H1 (cell line): ENCODE results near the gene TMEM79. TPM values are rescaled to one million over a fixed set of nuclear protein-coding genes. Genes with fewer than 3 reads are reported as not detected.

Source experiments
- CTCF ChIA-PET: fragments of 300-600 bp; sonication (Branson Sonifier 250); formaldehyde crosslinking; loops from one replicate; lab custom pipeline; 2021; ENCODE audit not compliant: partially characterized antibody; lab: Charles Lee
- POLR2A ChIA-PET: fragments of 300-600 bp; sonication (Branson Sonifier 250); formaldehyde crosslinking; loops from one replicate; lab custom pipeline; 2021; ENCODE audit warnings: inconsistent platforms; ENCODE audit not compliant: partially characterized antibody; lab: Charles Lee
- DNase-seq, 2 experiments: peaks; one replicate each; pipeline versions ENCODE4 v3.0.0 to v3.0.0-alpha.2; 2010 to 2022; ENCODE audit warnings: low spot score in 2 of 2, low read depth in 1 of 2, mixed read lengths in 1 of 2
- FAIRE-seq: peaks from 2 replicates; lab custom pipeline; 2011; peaks lifted over from hg19 to GRCh38; lab: Jason Lieb, UNC
- H2AFZ ChIP-seq: 2 replicates; pipeline ENCODE4 v1.8.1; 2012; ENCODE audit warnings: low read length, inconsistent platforms
- H2AK5ac ChIP-seq: 2 replicates; pipeline ENCODE4 v1.6.1; 2013; ENCODE audit warnings: low read depth, low read length
- H2BK120ac ChIP-seq: replicated peaks from 2 replicates; pipeline ENCODE3; 2013; ENCODE audit warnings: low read depth, low read length, inconsistent platforms
- H2BK12ac ChIP-seq: 2 replicates; pipeline ENCODE4 v1.6.1; 2013; ENCODE audit warnings: low read depth, low read length
- H2BK15ac ChIP-seq: 2 replicates; pipeline ENCODE4 v1.6.1; 2013; ENCODE audit warnings: low read length
- H2BK20ac ChIP-seq: 2 replicates; pipeline ENCODE4 v1.6.1; 2013; ENCODE audit warnings: low read length
- H2BK5ac ChIP-seq: 2 replicates; pipeline ENCODE4 v1.6.1; 2013; ENCODE audit warnings: low read depth, low read length
- H3K14ac ChIP-seq: 2 replicates; pipeline ENCODE4 v1.6.1; 2013; ENCODE audit warnings: inconsistent platforms; ENCODE audit not compliant: insufficient read length
- H3K18ac ChIP-seq: 2 replicates; pipeline ENCODE4 v1.6.1; 2013; ENCODE audit warnings: low read length; ENCODE audit errors: extremely low read depth
- H3K23ac ChIP-seq: 2 replicates; pipeline ENCODE4 v1.6.1; 2013; ENCODE audit warnings: inconsistent platforms; ENCODE audit not compliant: insufficient read length
- H3K23me2 ChIP-seq: 2 replicates; pipeline ENCODE4 v1.6.1; 2013; ENCODE audit warnings: low read depth, low read length
- H3K27ac ChIP-seq: 2 replicates; pipeline ENCODE4 v1.6.1; 2011; ENCODE audit warnings: low read depth, low read length, inconsistent platforms
- H3K27me3 ChIP-seq, 4 experiments: replicated peaks in 1 of 4; 1 replicate in 1 of 4; 2 replicates in 3 of 4; pipeline versions ENCODE4 v1.6.1 to v1.8.1; 2011 to 2013; ENCODE audit warnings: low read length in 3 of 4, mild to moderate bottlenecking in 3 of 4, inconsistent platforms in 2 of 4, mixed read lengths in 2 of 4, moderate library complexity in 1 of 4; ENCODE audit not compliant: control insufficient read depth in 3 of 4, insufficient read depth in 3 of 4; ENCODE audit errors: extremely low read depth in 1 of 4
- H3K36me3 ChIP-seq, 4 experiments: 2 replicates each; pipeline versions ENCODE4 v1.6.1 to v1.8.1; 2011 to 2013; ENCODE audit warnings: mild to moderate bottlenecking in 4 of 4, low read length in 3 of 4, moderate library complexity in 2 of 4, control low read depth in 1 of 4, inconsistent platforms in 1 of 4; ENCODE audit not compliant: insufficient read depth in 4 of 4, control insufficient read depth in 2 of 4
- H3K4ac ChIP-seq: replicated peaks from 2 replicates; pipeline ENCODE3; 2013; ENCODE audit warnings: low read length, low read depth, mixed read lengths, inconsistent platforms; ENCODE audit not compliant: insufficient read length
- H3K4me1 ChIP-seq, 4 experiments: replicated peaks in 1 of 4; 1 replicate in 1 of 4; 2 replicates in 3 of 4; pipeline versions ENCODE4 v1.6.1 to v1.8.1; 2011 to 2013; ENCODE audit warnings: low read length in 3 of 4, inconsistent platforms in 2 of 4, mixed read lengths in 1 of 4; ENCODE audit not compliant: insufficient read depth in 4 of 4, control insufficient read depth in 3 of 4
- H3K4me2 ChIP-seq, 2 experiments: 2 replicates each; pipeline versions ENCODE4 v1.6.1 to v1.8.1; 2011 to 2013; ENCODE audit warnings: low read depth in 2 of 2, low read length in 2 of 2, control low read depth in 1 of 2, inconsistent platforms in 1 of 2, mild to moderate bottlenecking in 1 of 2; ENCODE audit not compliant: insufficient read depth in 1 of 2
- H3K4me3 ChIP-seq, 4 experiments: fragments of 200-600, 300-600 bp in 1 of 4; sonication (generic), shearing (Covaris generic), sonication (Bioruptor Twin) in 1 of 4; 2 replicates each; pipeline versions ENCODE4 v1.5.1 to v1.8.1; 2011 to 2016; ENCODE audit warnings: low read length in 4 of 4, low read depth in 3 of 4, control low read depth in 2 of 4, inconsistent platforms in 2 of 4, mild to moderate bottlenecking in 2 of 4, mixed read lengths in 1 of 4, moderate library complexity in 1 of 4; ENCODE audit not compliant: insufficient read depth in 2 of 4; ENCODE audit errors: extremely low read depth in 1 of 4
- H3K56ac ChIP-seq: replicated peaks from 2 replicates; pipeline ENCODE3; 2013; ENCODE audit warnings: low read depth, mild to moderate bottlenecking, mixed read lengths, low read length, inconsistent platforms; ENCODE audit not compliant: insufficient read length
- H3K79me1 ChIP-seq: 2 replicates; pipeline ENCODE4 v1.6.1; 2013; ENCODE audit warnings: low read depth, low read length, control low read depth
- H3K79me2 ChIP-seq, 2 experiments: 2 replicates each; pipeline versions ENCODE4 v1.6.1 to v1.8.1; 2012 to 2013; ENCODE audit warnings: low read length in 2 of 2, mild to moderate bottlenecking in 2 of 2, inconsistent platforms in 1 of 2; ENCODE audit not compliant: insufficient read depth in 2 of 2, control insufficient read depth in 1 of 2
- H3K9ac ChIP-seq, 4 experiments: replicated peaks in 1 of 4; 1 replicate in 1 of 4; 2 replicates in 3 of 4; pipeline versions ENCODE4 v1.6.1 to v1.8.1; 2011 to 2013; ENCODE audit warnings: low read depth in 3 of 4, low read length in 3 of 4, control low read depth in 2 of 4, mild to moderate bottlenecking in 2 of 4, moderate library complexity in 2 of 4, inconsistent platforms in 1 of 4; ENCODE audit errors: extremely low read depth in 1 of 4
- H3K9me3 ChIP-seq, 2 experiments: 2 replicates each; pipeline versions ENCODE4 v1.6.1 to v1.8.1; 2012 to 2013; ENCODE audit warnings: mild to moderate bottlenecking in 2 of 2, moderate library complexity in 2 of 2, control low read depth in 1 of 2, inconsistent platforms in 1 of 2, low read depth in 1 of 2, low read length in 1 of 2, mixed read lengths in 1 of 2; ENCODE audit not compliant: insufficient read depth in 2 of 2
- H4K20me1 ChIP-seq, 2 experiments: replicated peaks in 1 of 2; 2 replicates each; pipeline versions ENCODE3 to v1.8.1; 2011 to 2013; ENCODE audit warnings: inconsistent platforms in 2 of 2, low read length in 2 of 2, mild to moderate bottlenecking in 1 of 2; ENCODE audit not compliant: insufficient read depth in 2 of 2, control insufficient read depth in 1 of 2
- H4K5ac ChIP-seq: 2 replicates; pipeline ENCODE4 v1.6.1; 2013; ENCODE audit warnings: low read length, low read depth, mixed read lengths, inconsistent platforms; ENCODE audit not compliant: insufficient read length
- H4K8ac ChIP-seq: 2 replicates; pipeline ENCODE4 v1.8.0; 2013; ENCODE audit warnings: mild to moderate bottlenecking, moderate library complexity, low read length, inconsistent platforms; ENCODE audit not compliant: insufficient read depth; ENCODE audit errors: extremely low read depth
- H4K91ac ChIP-seq: replicated peaks from 2 replicates; pipeline ENCODE3; 2013; ENCODE audit warnings: low read length, mixed read lengths, inconsistent platforms; ENCODE audit not compliant: insufficient read length
- POLR2A ChIP-seq, 2 experiments: IDR thresholded peaks; 1 replicate in 1 of 2; 2 replicates in 1 of 2; pipeline ENCODE4 v1.6.1; 2011; ENCODE audit warnings: low read depth in 2 of 2, low read length in 2 of 2, mild to moderate bottlenecking in 2 of 2; ENCODE audit errors: control extremely low read depth in 1 of 2
- SAP30 ChIP-seq: fragments of 300-600 bp; sonication (generic); IDR thresholded peaks from 2 replicates; pipeline ENCODE4 v1.7.1; 2012; ENCODE audit warnings: low read length, moderate library complexity, mild to moderate bottlenecking, inconsistent platforms; ENCODE audit not compliant: insufficient read depth, insufficient replicate concordance
- TAF1 ChIP-seq: IDR thresholded peaks from 2 replicates; pipeline ENCODE4 v1.6.1; 2011; ENCODE audit warnings: mild to moderate bottlenecking, low read depth, low read length
- polyA plus RNA-seq, 7 experiments: library from polyadenylated mRNA; depleted of rRNA in 3 of 7; stranded (reverse) in 5 of 7; unstranded in 2 of 7; fragments of >200 nt in 5 of 7; fragments of 200-250 nt in 2 of 7; gene quantifications; 1 replicate in 5 of 7; 2 replicates in 1 of 7; 4 replicates in 1 of 7; pipeline versions ENCODE4 v1.2.1 to v1.2.3, GENCODE V29; 2011 to 2013; ENCODE audit warnings: missing spikeins in 2 of 7, mixed read lengths in 2 of 7
- total RNA-seq: library from RNA; stranded (reverse); fragmentation: NEBNext Ultra II Directional; extraction: Animal tissue kit (Norgen Biotek cat#: 25700); gene quantifications from 2 replicates; pipeline ENCODE4 v1.2.1, GENCODE V29; 2021

TMEM79 gene
- total and polyA plus RNA-seq, 2 of the 8 experiments (the other 6 are each of a cell fraction or from before 2014, with no cell fraction given), result 2.1 to 2.3 TPM

GRCh38 chr1:156276532-156276931 is 7.6 kb upstream of the TMEM79 start:
- FAIRE-seq, result no peak
- Histone ChIP-seq H2BK5ac (no peak overlapping the region), H3K9me3 (no peaks in the 10 kb centered on the region), H3K9ac (no peak overlapping the region), H3K56ac (no peak overlapping the region), H2AK5ac (no peak overlapping the region), H4K5ac (no peak overlapping the region), H4K8ac (no peak overlapping the region; the same call in 1 of the 2 replicates), H3K4me2 (no peak overlapping the region), H3K14ac (no peak overlapping the region), H2BK12ac (no peak overlapping the region), H4K20me1 (peaks cover 5 to 22% of the 10 kb centered on the region in 2 experiments), H3K18ac (no peak overlapping the region), H3K36me3 (peaks cover 43 to 76% (median 70%) of the 10 kb centered on the region in 4 experiments), H2BK15ac (no peak overlapping the region), H2BK120ac (no peak overlapping the region), H3K23me2 (peaks cover 1% of the 10 kb centered on the region; the same call in 1 of the 2 replicates), H2BK20ac (no peak overlapping the region), H3K4me3 (no peak overlapping the region), H3K27ac (no peak overlapping the region), H4K91ac (no peak overlapping the region), H3K79me2 (peaks cover 19 to 30% of the 10 kb centered on the region in 2 experiments), H2AFZ (no peak overlapping the region), H3K27me3 (no peaks in the 10 kb centered on the region), H3K4me1 (peaks cover 0 to 4% (median 1%) of the 10 kb centered on the region in 4 experiments; a peak in 2 of 7 replicates), H3K23ac (no peak overlapping the region), H3K4ac (no peak overlapping the region), H3K79me1 (peaks cover 10% of the 10 kb centered on the region)
- CTCF ChIA-PET, result interaction anchor here (1.3 to 1.9 kb wide), 3 partner anchors 12 to 135 kb away, joined by 4 to 9 read pairs (median 5); no protein-coding TSS in a partner anchor
- TF ChIP-seq TAF1 (no peak), SAP30 (no peak), POLR2A (IDR thresholded peaks at IDR 0.05; ENCODE audit: control extremely low read depth in 1 of 2, low read depth in 2 of 2, low read length in 2 of 2) (no peak)
- DNase-seq, result no peak
- POLR2A ChIA-PET, result interaction anchor here (1.2 to 17.4 kb wide), 4 partner anchors 15 to 25 kb away, joined by 3 to 221 read pairs (median 4); partner anchors contain the start of genes GLMP and VHLL
